IMR-90 (cell line): Measurements from ENCODE around the gene FTO. TPM values are rescaled to one million over a fixed set of nuclear protein-coding genes. Genes with fewer than 3 reads are reported as not detected.

Source experiments
- ATAC-seq: fragments of 200-7000 bp; cut with Tn5 transposase; 2 replicates; pipeline ENCODE4 v1.9.1; 2020; ENCODE audit warnings: low read depth, mild to moderate bottlenecking, moderate library complexity
- BruUV-seq: library from RNA; stranded (reverse); fragments of 400-500 nt; replicated peaks from 2 replicates; lab custom pipeline; 2021; lab: Mats Ljungman, UMichigan
- CTCF ChIA-PET: fragments of 300-600 bp; formaldehyde crosslinking; extraction: SDS; loops from one replicate; lab custom pipeline; 2021; ENCODE audit warnings: antibody characterized with exemption; lab: Yijun Ruan, JAX
- POLR2A ChIA-PET: fragments of 300-600 bp; sonication (Branson Sonifier 250); formaldehyde crosslinking; loops from one replicate; lab custom pipeline; 2022; ENCODE audit warnings: antibody characterized with exemption; ENCODE audit not compliant: unreplicated experiment; lab: Charles Lee
- DNase-seq: peaks from one replicate; pipeline ENCODE4 v3.0.0; 2013
- H2AFZ ChIP-seq: replicated peaks from 2 replicates; pipeline ENCODE3; 2013; ENCODE audit warnings: low read length, mild to moderate bottlenecking; ENCODE audit not compliant: poor library complexity
- H2AK5ac ChIP-seq: 2 replicates; pipeline ENCODE4 v1.6.1; 2013; ENCODE audit warnings: low read depth, low read length, inconsistent platforms
- H2AK9ac ChIP-seq: replicated peaks from 2 replicates; pipeline ENCODE3; 2013; ENCODE audit warnings: mild to moderate bottlenecking, low read depth, low read length, moderate library complexity; ENCODE audit not compliant: poor library complexity
- H2BK120ac ChIP-seq: 2 replicates; pipeline ENCODE4 v1.6.1; 2013; ENCODE audit warnings: low read depth, low read length, inconsistent platforms
- H2BK15ac ChIP-seq: 3 replicates; pipeline ENCODE4 v1.6.1; 2013; ENCODE audit warnings: low read depth, low read length, inconsistent platforms
- H2BK20ac ChIP-seq: 2 replicates; pipeline ENCODE4 v1.6.1; 2013; ENCODE audit warnings: low read depth, mild to moderate bottlenecking, inconsistent platforms, low read length, moderate library complexity
- H2BK5ac ChIP-seq: 2 replicates; pipeline ENCODE4 v1.6.1; 2013; ENCODE audit warnings: mild to moderate bottlenecking, low read depth, low read length, inconsistent platforms; ENCODE audit not compliant: poor library complexity, severe bottlenecking
- H3K14ac ChIP-seq: replicated peaks from 2 replicates; pipeline ENCODE4 v1.6.1; 2013; ENCODE audit warnings: low read depth, low read length, inconsistent platforms
- H3K18ac ChIP-seq: 2 replicates; pipeline ENCODE4 v1.6.1; 2013; ENCODE audit warnings: low read depth, low read length, control low read depth
- H3K23ac ChIP-seq: 2 replicates; pipeline ENCODE4 v1.6.1; 2013; ENCODE audit warnings: low read depth, low read length, inconsistent platforms
- H3K27ac ChIP-seq: 2 replicates; pipeline ENCODE4 v1.5.1; 2013; ENCODE audit warnings: mild to moderate bottlenecking, control low read depth, low read length; ENCODE audit not compliant: insufficient read depth
- H3K27me3 ChIP-seq: 2 replicates; pipeline ENCODE4 v1.6.1; 2013; ENCODE audit warnings: low read length; ENCODE audit not compliant: control insufficient read depth, insufficient read depth
- H3K36me3 ChIP-seq: 2 replicates; pipeline ENCODE4 v1.6.1; 2013; ENCODE audit warnings: low read length, mixed read lengths; ENCODE audit not compliant: control insufficient read depth, insufficient read depth
- H3K4ac ChIP-seq: 2 replicates; pipeline ENCODE4 v1.6.1; 2013; ENCODE audit warnings: low read depth, low read length, inconsistent platforms
- H3K4me1 ChIP-seq: 2 replicates; pipeline ENCODE4 v1.6.1; 2013; ENCODE audit warnings: low read length, mixed read lengths; ENCODE audit not compliant: control insufficient read depth, insufficient read depth
- H3K4me2 ChIP-seq: 2 replicates; pipeline ENCODE4 v1.6.1; 2013; ENCODE audit warnings: low read depth, mild to moderate bottlenecking, control low read depth, low read length, moderate library complexity
- H3K4me3 ChIP-seq: 2 replicates; pipeline ENCODE4 v1.5.1; 2013; ENCODE audit warnings: low read depth, mild to moderate bottlenecking, control low read depth, low read length, moderate library complexity; ENCODE audit not compliant: insufficient read depth
- H3K56ac ChIP-seq: 2 replicates; pipeline ENCODE4 v1.6.1; 2013; ENCODE audit warnings: low read length, inconsistent platforms; ENCODE audit not compliant: insufficient read depth; ENCODE audit errors: extremely low read depth
- H3K79me1 ChIP-seq, 2 experiments: 2 replicates each; pipeline ENCODE4 v1.6.1; 2013; ENCODE audit warnings: low read length in 2 of 2, inconsistent platforms in 1 of 2, low read depth in 1 of 2
- H3K9ac ChIP-seq: 2 replicates; pipeline ENCODE4 v1.6.1; 2013; ENCODE audit warnings: low read depth, low read length, control low read depth
- H3K9me1 ChIP-seq: 2 replicates; pipeline ENCODE4 v1.6.1; 2013; ENCODE audit warnings: low read length, inconsistent platforms; ENCODE audit not compliant: insufficient read depth
- H3K9me3 ChIP-seq: 2 replicates; pipeline ENCODE4 v1.6.1; 2013; ENCODE audit warnings: low read length; ENCODE audit not compliant: control insufficient read depth, insufficient read depth
- H4K20me1 ChIP-seq: 2 replicates; pipeline ENCODE4 v1.6.1; 2013; ENCODE audit warnings: low read length, inconsistent platforms; ENCODE audit not compliant: insufficient read depth
- H4K5ac ChIP-seq: 2 replicates; pipeline ENCODE4 v1.6.1; 2013; ENCODE audit warnings: mild to moderate bottlenecking, low read depth, low read length, control low read depth
- H4K8ac ChIP-seq, 2 experiments: 2 replicates each; pipeline ENCODE4 v1.6.1; 2013; ENCODE audit warnings: low read depth in 2 of 2, low read length in 2 of 2, control low read depth in 1 of 2, inconsistent platforms in 1 of 2
- H4K91ac ChIP-seq: 2 replicates; pipeline ENCODE4 v1.6.1; 2013; ENCODE audit warnings: low read depth, low read length, inconsistent platforms; ENCODE audit not compliant: insufficient read depth
- CTCF ChIP-seq: conservative IDR thresholded peaks from 2 replicates; pipeline ENCODE4 v1.5.1; 2012; ENCODE audit warnings: mild to moderate bottlenecking, low read depth, low read length, improper control_type of control experiment
- MXI1 ChIP-seq: IDR thresholded peaks from 2 replicates; pipeline ENCODE4 v1.6.1; 2012; ENCODE audit warnings: low read depth, mild to moderate bottlenecking, low read length, moderate library complexity, borderline replicate concordance
- NFE2L2 ChIP-seq: fragments of 150-350 bp; IDR thresholded peaks from 2 replicates; pipeline ENCODE4 v1.6.1; 2016; ENCODE audit warnings: low read depth, mild to moderate bottlenecking, low read length
- SMC3 ChIP-seq: fragments of 150-350 bp; IDR thresholded peaks from 2 replicates; pipeline ENCODE4 v1.6.1; 2016; ENCODE audit warnings: low read depth, mild to moderate bottlenecking, antibody characterized with exemption, low read length, moderate library complexity
- WGBS, 2 experiments: methylation state at CpG; one replicate each; pipeline versions ENCODE4 v1.1.5 to v1.1.7; 2013; ENCODE audit warnings: missing lambda C conversion rate in 2 of 2; ENCODE audit not compliant: insufficient read length in 1 of 2; ENCODE audit errors: extremely low coverage in 2 of 2; 5-methylcytosine and 5-hydroxymethylcytosine counted together
- dilution Hi-C: fragments of 300-500 bp; cut with HindIII; formaldehyde crosslinking; loops from one replicate; pipeline ENCODE4 v1.14.3; 2018; ENCODE audit warnings: low sequenced_read_pairs; ENCODE audit not compliant: unreplicated experiment
- in situ Hi-C: fragments of 300-500 bp; cut with MboI; formaldehyde crosslinking; loops from 3 replicates; pipeline ENCODE4 v1.14.3; 2019; ENCODE audit warnings: low sequenced_read_pairs, inconsistent platforms, mixed read lengths
- intact Hi-C: fragments of 100-400 bp; cut with micrococcal nuclease; formaldehyde crosslinking; loops from 2 replicates; pipeline ENCODE4 v1.10.0; 2022
- polyA plus RNA-seq, 3 experiments: library from polyadenylated mRNA; depleted of rRNA; stranded (reverse); fragments of >200 nt; gene quantifications; 2 replicates each; pipeline ENCODE4 v1.2.3, GENCODE V29; 2012; ENCODE audit warnings: low replicate concordance in 1 of 3
- total RNA-seq: library from RNA; depleted of rRNA; stranded (reverse); fragments of >200 nt; gene quantifications from 2 replicates; pipeline ENCODE4 v1.2.3, GENCODE V29; 2012
- TF ChIP-seq, protein P1 (sequence below): fragments of 150-350 bp; IDR thresholded peaks from 2 replicates; pipeline ENCODE4 v1.6.1; 2017; ENCODE audit warnings: mild to moderate bottlenecking, antibody characterized with exemption, low read length, low read depth

The FTO gene
- total and polyA plus RNA-seq, 2 of the 4 experiments (the other 2 are of a cell fraction), result 70.3 to 132 TPM

DNA sequence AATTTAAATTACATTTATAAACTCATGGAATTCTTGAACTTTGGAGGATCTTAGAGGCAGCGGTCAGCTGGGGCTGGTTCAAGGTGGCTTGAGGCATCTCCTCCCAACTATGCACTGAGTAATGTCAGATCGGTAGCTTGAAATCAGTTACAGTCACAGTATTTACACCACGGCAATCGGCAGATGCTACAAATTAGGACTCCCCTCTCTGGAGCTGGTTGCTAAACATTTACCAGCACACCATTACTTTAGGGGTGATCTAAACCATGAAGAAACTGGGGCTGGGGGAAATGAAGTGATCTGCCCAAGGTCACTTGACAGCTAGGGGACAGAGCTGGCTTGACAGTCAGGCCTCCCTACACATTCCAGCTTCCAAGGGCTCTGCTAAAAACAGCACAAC lies 445.0 kb downstream of the FTO start:
- Histone ChIP-seq H2AK9ac (no peak overlapping the region), H2BK120ac (no peak overlapping the region), H3K18ac (no peak overlapping the region), H4K91ac (no peak overlapping the region), H3K9ac (no peak overlapping the region), H3K36me3 (no peaks in the 10 kb centered on the region), H2BK15ac (no peak overlapping the region), H3K9me3 (peaks cover 4% of the 10 kb centered on the region; the same call in 1 of the 2 replicates), H4K8ac (no peak overlapping the region), H2BK20ac (no peak overlapping the region), H3K4ac (no peak overlapping the region), H3K4me1 (no peaks in the 10 kb centered on the region), H2AK5ac (no peak overlapping the region), H3K4me2 (no peak overlapping the region), H3K79me1 (no peaks in the 10 kb centered on the region), H4K20me1 (no peaks in the 10 kb centered on the region), H3K4me3 (no peak overlapping the region), H3K14ac (no peak overlapping the region), H2AFZ (no peak overlapping the region), H3K27me3 (peaks cover 19% of the 10 kb centered on the region), H2BK5ac (no peak overlapping the region), H3K9me1 (no peaks in the 10 kb centered on the region), H3K56ac (no peak overlapping the region), H3K23ac (no peak overlapping the region), H3K27ac (no peak overlapping the region), H4K5ac (no peak overlapping the region)
- ChIA-PET CTCF (no interaction called here), POLR2A (no interaction called here)
- intact Hi-C loops, result no loop called here
- no peak for ATAC-seq
- no peak for TF ChIP-seq CTCF
- no peak for TF ChIP-seq MXI1
- TF ChIP-seq, protein P1, sequence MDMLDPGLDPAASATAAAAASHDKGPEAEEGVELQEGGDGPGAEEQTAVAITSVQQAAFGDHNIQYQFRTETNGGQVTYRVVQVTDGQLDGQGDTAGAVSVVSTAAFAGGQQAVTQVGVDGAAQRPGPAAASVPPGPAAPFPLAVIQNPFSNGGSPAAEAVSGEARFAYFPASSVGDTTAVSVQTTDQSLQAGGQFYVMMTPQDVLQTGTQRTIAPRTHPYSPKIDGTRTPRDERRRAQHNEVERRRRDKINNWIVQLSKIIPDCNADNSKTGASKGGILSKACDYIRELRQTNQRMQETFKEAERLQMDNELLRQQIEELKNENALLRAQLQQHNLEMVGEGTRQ, result no peak
- TF ChIP-seq SMC3, result no peak
- TF ChIP-seq NFE2L2, result no peak
- dilution Hi-C loops, result no loop called here
- no TSS peak for BruUV-seq
- WGBS, 2 experiments, result 100% methylated on average over 1 of the region's 4 CpGs; no CpG with 5 or more reads in 1 of the 2 experiments
- in situ Hi-C loops, result no loop called here
- no peak for DNase-seq
